ENCODE data around the gene RAB22A. TPM values are rescaled to one million over a fixed set of nuclear protein-coding genes. Genes with fewer than 3 reads are reported as not detected.
A peak's percentile ranks its signal among the peaks of the same experiment; 100 is the strongest.

The RAB22A gene
- polyA plus RNA-seq, 6 donors from 2014 or later: 11.6 to 15.8 (median 13.0) TPM

GRCh38 chr20:58331961-58332551 lies 22.5 kb downstream of the RAB22A start:
- H3K27me3 Mint-ChIP-seq: no peaks in the 10 kb centered on the region
- no peak for ATAC-seq (ENCODE audit: low read depth in 2 of 2)
- peak overlapping the region in 1 of 6 donors; percentile 27 for H3K27ac Mint-ChIP-seq
- peaks cover 30 to 38% (median 31%) of the 10 kb centered on the region in 3 donors for H3K4me1 Mint-ChIP-seq
- H3K36me3 Mint-ChIP-seq: peaks cover 12 to 19% of the 10 kb centered on the region in 2 donors
- H3K4me3 Mint-ChIP-seq: no peak overlapping the region
- no peak for DNase-seq
- H3K9me3 Mint-ChIP-seq: no peaks in the 10 kb centered on the region

DNA sequence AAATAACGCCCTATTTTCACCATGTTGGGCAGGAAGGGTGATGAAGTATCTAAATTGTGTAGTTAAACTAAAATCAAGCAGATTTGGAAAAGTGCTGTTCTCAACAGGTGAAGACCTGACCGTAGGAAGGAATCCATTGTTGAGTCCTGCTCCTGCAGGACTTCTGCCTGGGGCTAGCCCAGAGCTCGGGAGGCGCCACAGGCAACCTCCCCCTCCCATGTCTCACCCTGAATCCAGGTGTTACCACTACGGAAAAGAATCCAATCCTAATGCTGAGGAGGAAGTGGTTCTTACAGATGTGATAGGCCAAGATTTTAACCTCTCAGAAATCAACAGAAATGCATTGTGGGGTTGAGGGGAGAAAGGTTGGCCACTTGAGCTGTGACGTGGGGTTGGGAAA lies 30.2 kb downstream of the RAB22A start:
- Mint-ChIP-seq H3K4me1 (peaks cover 22 to 33% (median 31%) of the 10 kb centered on the region in 3 donors), H3K27ac (peak overlapping the region in 1 of 6 donors; percentile 41), H3K36me3 (peaks cover 20 to 31% of the 10 kb centered on the region in 2 donors), H3K9me3 (no peaks in the 10 kb centered on the region), H3K4me3 (no peak overlapping the region), H3K27me3 (no peaks in the 10 kb centered on the region)
- ATAC-seq (ENCODE audit: low read depth in 2 of 2) (no peak), DNase-seq (no peak)

GRCh38 chr20:58340151-58340550 lies 30.6 kb downstream of the RAB22A start:
- DNase-seq (no peak), ATAC-seq (ENCODE audit: low read depth in 2 of 2) (no peak)
- Mint-ChIP-seq H3K27ac (no peak overlapping the region), H3K4me3 (no peak overlapping the region), H3K4me1 (peaks cover 22 to 34% (median 33%) of the 10 kb centered on the region in 3 donors), H3K36me3 (peaks cover 20 to 35% of the 10 kb centered on the region in 2 donors), H3K27me3 (no peaks in the 10 kb centered on the region), H3K9me3 (no peaks in the 10 kb centered on the region)

DNA sequence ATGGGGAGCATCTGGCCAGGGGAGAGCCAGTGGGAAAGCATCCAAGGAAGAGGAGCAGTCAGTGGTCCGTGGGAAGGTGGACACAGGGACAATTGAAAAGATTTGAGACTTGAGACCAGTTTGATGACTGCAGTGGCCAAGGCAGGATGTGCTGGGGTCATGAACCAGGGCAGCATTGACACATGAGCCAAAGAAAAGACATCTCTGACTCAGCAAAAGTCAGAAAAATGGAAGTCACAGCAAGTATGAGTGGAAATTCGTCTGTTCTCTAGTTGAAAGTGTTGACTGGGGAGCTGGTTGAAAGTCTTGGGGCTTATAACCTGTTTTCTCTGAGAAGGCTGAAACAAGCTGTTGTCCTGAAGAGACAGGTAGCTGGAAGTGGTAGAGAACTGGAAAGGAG lies 31.3 kb downstream of the RAB22A start:
- Mint-ChIP-seq H3K27me3 (no peaks in the 10 kb centered on the region), H3K36me3 (peaks cover 23 to 42% of the 10 kb centered on the region in 2 donors), H3K27ac (peak overlapping the region in 4 of 6 donors; percentile 38 to 76 (median 62)), H3K4me3 (peak overlapping the region in 1 of 8 donors; percentile 18), H3K4me1 (peaks cover 22 to 35% (median 34%) of the 10 kb centered on the region in 3 donors), H3K9me3 (no peaks in the 10 kb centered on the region)
- ATAC-seq (ENCODE audit: low read depth in 2 of 2): no peak
- no peak for DNase-seq

GRCh38 chr20:58342104-58342945 lies 32.8 kb downstream of the RAB22A start:
- Mint-ChIP-seq H3K27me3 (no peaks in the 10 kb centered on the region), H3K27ac (no peak overlapping the region), H3K36me3 (peaks cover 25 to 48% of the 10 kb centered on the region in 2 donors), H3K9me3 (no peaks in the 10 kb centered on the region), H3K4me3 (no peak overlapping the region), H3K4me1 (peaks cover 17 to 30% (median 29%) of the 10 kb centered on the region in 3 donors)
- DNase-seq (no peak), ATAC-seq (ENCODE audit: low read depth in 2 of 2) (no peak)

DNA sequence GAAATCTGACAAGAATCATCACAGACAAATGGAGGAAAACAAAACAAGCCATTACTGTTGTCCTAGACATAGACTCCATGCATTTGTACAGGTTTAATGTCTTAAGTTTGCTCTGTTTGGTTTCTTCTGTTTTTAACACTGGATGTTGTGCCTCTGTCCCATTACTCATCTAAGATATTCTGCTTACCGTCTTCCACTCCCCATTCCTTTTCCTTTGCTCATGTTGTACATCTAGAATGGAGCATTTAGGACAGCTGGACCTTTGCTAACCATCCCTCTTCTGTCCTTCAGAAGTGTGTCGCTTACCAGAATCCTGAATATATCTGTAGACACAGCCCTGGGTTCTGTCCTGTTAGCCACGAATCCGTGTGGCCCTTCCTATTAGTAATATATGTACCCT lies 35.2 kb downstream of the RAB22A start:
- H3K36me3 Mint-ChIP-seq: peaks cover 28 to 44% of the 10 kb centered on the region in 2 donors
- H3K4me3 Mint-ChIP-seq: no peak overlapping the region
- no peaks in the 10 kb centered on the region for H3K27me3 Mint-ChIP-seq
- H3K27ac Mint-ChIP-seq: no peak overlapping the region
- H3K4me1 Mint-ChIP-seq: peaks cover 10 to 20% (median 18%) of the 10 kb centered on the region in 3 donors
- ATAC-seq (ENCODE audit: low read depth in 2 of 2) (no peak), DNase-seq (no peak)
- no peaks in the 10 kb centered on the region for H3K9me3 Mint-ChIP-seq

DNA sequence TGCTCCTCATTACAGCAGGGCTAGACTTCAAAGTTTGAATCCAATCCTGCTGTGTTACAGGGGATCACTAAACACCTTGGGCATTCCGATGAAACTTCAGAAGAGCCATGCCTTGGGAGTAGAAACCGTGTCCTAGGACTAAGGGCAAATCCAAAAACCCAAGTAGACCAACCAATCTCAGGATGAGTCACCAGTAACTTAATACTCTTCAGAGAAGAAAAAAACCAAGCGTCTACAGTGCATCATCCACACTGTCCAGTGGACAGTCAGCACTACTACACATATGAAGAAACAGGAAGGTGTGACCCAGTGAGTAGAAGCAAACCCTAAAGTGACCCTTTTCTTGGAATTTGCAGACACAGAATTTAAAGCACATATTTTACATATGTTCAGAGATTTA lies 40.1 kb downstream of the RAB22A start:
- ATAC-seq (ENCODE audit: low read depth in 2 of 2) (no peak), DNase-seq (no peak)
- peaks cover 0 to 14% (median 4%) of the 10 kb centered on the region in 3 donors for H3K4me1 Mint-ChIP-seq
- H3K27ac Mint-ChIP-seq: no peak overlapping the region
- H3K4me3 Mint-ChIP-seq: no peak overlapping the region
- no peaks in the 10 kb centered on the region for H3K9me3 Mint-ChIP-seq
- H3K27me3 Mint-ChIP-seq: no peaks in the 10 kb centered on the region
- H3K36me3 Mint-ChIP-seq: peaks cover 27 to 35% of the 10 kb centered on the region in 2 donors

DNA sequence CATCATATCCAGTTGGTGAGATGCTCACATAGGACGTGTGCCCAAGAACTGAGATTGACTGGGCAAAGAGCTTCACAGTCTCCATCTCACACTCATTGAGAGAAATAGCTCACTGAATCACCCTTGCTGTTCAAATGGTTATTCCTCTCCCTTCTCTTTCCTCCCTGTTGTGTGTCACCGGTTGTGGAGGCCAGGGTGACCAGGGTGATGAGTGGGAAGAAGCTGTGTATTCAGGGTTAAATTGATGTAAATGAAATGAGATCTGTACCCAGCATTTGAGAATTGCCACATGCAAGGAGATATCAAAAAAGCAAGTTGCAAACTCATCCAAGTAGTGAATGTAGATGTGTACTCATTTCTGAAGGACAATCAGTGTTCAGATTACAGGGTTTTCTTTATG lies 43.0 kb downstream of the RAB22A start:
- no peak overlapping the region for H3K4me3 Mint-ChIP-seq
- DNase-seq (no peak), ATAC-seq (ENCODE audit: low read depth in 2 of 2) (no peak)
- no peak overlapping the region for H3K27ac Mint-ChIP-seq
- H3K36me3 Mint-ChIP-seq: peaks cover 12 to 24% of the 10 kb centered on the region in 2 donors
- peaks cover 0 to 9% (median 0%) of the 10 kb centered on the region in 3 donors for H3K4me1 Mint-ChIP-seq
- no peaks in the 10 kb centered on the region for H3K27me3 Mint-ChIP-seq
- H3K9me3 Mint-ChIP-seq: no peaks in the 10 kb centered on the region

DNA sequence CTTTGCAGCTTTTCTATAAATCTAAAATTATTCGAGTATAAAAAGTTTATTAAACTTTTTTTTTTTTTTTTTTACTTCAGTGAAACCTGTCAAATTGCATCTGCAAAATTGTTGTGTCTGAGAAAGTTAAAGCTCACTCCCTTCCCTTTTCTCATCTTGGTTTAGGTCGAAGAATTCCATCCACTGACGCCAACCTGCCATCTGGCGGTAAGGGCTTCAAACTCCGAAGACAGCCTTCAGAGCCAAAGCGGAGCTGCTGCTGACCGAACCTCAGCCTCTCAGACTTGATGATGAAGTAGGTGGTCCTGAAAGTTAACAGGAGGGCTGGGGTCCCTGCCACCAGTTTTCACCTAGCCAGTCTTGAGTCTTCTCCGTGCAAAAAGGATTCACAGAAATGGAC lies 49.9 kb downstream of the RAB22A start:
- Mint-ChIP-seq H3K9me3 (no peaks in the 10 kb centered on the region), H3K4me3 (no peak overlapping the region), H3K4me1 (no peaks in the 10 kb centered on the region), H3K27me3 (no peaks in the 10 kb centered on the region), H3K27ac (no peak overlapping the region), H3K36me3 (peaks cover 17 to 41% of the 10 kb centered on the region in 2 donors)
- ATAC-seq (ENCODE audit: low read depth in 2 of 2) (no peak), DNase-seq (no peak)

DNA sequence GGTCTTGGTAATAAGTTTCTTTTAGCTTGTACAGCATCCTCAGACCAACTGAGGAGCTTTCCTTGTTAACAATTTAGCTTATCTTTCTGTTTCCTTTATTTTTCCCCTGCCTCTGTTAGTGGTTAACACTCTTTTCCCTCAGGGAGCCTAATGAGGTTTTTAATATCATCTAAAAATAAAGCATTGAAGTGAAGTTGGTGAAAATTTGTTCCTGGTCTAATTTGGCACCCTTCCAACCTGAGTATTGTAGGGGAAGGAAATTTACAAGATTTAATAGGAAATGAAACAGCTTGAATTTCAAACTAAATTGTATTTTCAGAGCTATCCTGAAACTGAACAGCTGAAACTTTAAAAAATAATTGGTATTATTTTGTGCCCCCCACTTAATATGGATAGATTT lies 51.4 kb downstream of the RAB22A start:
- peaks cover 15 to 40% of the 10 kb centered on the region in 2 donors for H3K36me3 Mint-ChIP-seq
- ATAC-seq (ENCODE audit: low read depth in 2 of 2) (no peak), DNase-seq (no peak)
- no peaks in the 10 kb centered on the region for H3K9me3 Mint-ChIP-seq
- H3K27ac Mint-ChIP-seq: peak overlapping the region in 1 of 6 donors; percentile 33
- H3K4me3 Mint-ChIP-seq: no peak overlapping the region
- no peaks in the 10 kb centered on the region for H3K27me3 Mint-ChIP-seq
- H3K4me1 Mint-ChIP-seq: no peaks in the 10 kb centered on the region

DNA sequence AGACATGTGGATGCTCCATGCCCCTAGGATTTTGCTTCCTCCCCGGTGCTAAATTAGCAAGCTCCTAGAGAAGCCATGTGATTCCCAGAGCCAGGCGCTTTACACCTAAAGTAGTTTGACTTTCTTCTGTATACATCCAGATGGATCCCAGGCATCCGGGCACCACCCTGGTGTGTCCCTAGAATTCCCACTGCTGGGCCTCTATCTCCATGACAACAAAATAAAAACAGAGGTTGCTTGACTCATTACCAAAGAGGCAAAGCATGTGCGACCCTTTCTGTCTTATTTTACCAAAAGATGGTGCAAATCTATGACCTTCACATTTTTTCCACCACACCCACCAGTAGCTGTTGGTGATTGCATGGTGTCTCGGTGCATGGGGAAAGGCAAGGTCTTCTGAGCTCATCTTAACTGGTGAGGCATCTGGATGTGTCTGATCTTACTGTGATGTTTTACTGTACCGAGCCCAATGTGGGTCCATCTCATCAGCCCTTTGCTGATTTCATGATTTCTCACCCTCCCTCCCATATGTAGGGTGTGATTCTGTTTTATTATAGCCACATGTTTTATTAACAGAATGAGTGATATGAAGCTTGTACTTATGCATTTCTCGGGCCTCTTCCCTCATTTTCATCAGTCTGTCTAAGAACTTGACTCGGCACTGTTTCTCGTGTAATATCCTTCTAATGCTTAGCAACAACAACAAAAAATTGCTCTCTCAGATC lies 52.1 kb downstream of the RAB22A start:
- H3K27ac Mint-ChIP-seq: no peak overlapping the region
- H3K4me3 Mint-ChIP-seq: no peak overlapping the region
- no peaks in the 10 kb centered on the region for H3K9me3 Mint-ChIP-seq
- H3K27me3 Mint-ChIP-seq: no peaks in the 10 kb centered on the region
- peaks cover 20 to 43% of the 10 kb centered on the region in 2 donors for H3K36me3 Mint-ChIP-seq
- H3K4me1 Mint-ChIP-seq: no peaks in the 10 kb centered on the region
- DNase-seq (no peak), ATAC-seq (ENCODE audit: low read depth in 2 of 2) (no peak)

GRCh38 chr20:58362206-58362516 lies 52.6 kb downstream of the RAB22A start:
- DNase-seq (no peak), ATAC-seq (ENCODE audit: low read depth in 2 of 2) (no peak)
- Mint-ChIP-seq H3K27me3 (no peaks in the 10 kb centered on the region), H3K36me3 (peaks cover 20 to 38% of the 10 kb centered on the region in 2 donors), H3K4me1 (no peaks in the 10 kb centered on the region), H3K27ac (peak overlapping the region in 1 of 6 donors; percentile 17), H3K9me3 (no peaks in the 10 kb centered on the region), H3K4me3 (no peak overlapping the region)

- Mint-ChIP-seq H3K27ac (peak overlapping the region in 1 of 6 donors; percentile 44), H3K4me1 (no peaks in the 10 kb centered on the region), H3K9me3 (no peaks in the 10 kb centered on the region), H3K27me3 (no peaks in the 10 kb centered on the region), H3K4me3 (no peak overlapping the region), H3K36me3 (peaks cover 20 to 37% of the 10 kb centered on the region in 2 donors)
- DNase-seq (no peak), ATAC-seq (ENCODE audit: low read depth in 2 of 2) (no peak)
Observed at GRCh38 chr20:58362970-58363369, 53.5 kb downstream of the RAB22A start.
